K562 (cell line): ENCODE results near the gene CNIH3. TPM values are rescaled to one million over a fixed set of nuclear protein-coding genes. Genes with fewer than 3 reads are reported as not detected.

Experiments used
- ATAC-seq: fragments of 200-7000 bp; cut with Tn5 transposase; 3 replicates; pipeline ENCODE4 v1.9.1; 2020; ENCODE audit warnings: moderate library complexity
- BruUV-seq: library from RNA; stranded (reverse); fragments of 400-500 nt; replicated peaks from 2 replicates; lab custom pipeline; 2021; lab: Mats Ljungman, UMichigan
- CTCF ChIA-PET: fragments of 300-600 bp; formaldehyde crosslinking; extraction: SDS; loops from one replicate; lab custom pipeline; 2021; ENCODE audit warnings: low intra/inter-chr PET ratio; lab: Yijun Ruan, JAX
- POLR2A ChIA-PET: fragments of 300-600, 350-650 bp; sonication (Branson Sonifier 250); formaldehyde crosslinking; extraction: SDS; loops from one replicate; lab custom pipeline; 2021; ENCODE audit warnings: antibody characterized with exemption, inconsistent platforms; lab: Yijun Ruan, JAX
- DNase-seq, 4 experiments: peaks; one replicate each; pipeline versions ENCODE4 v3.0.0 to v3.0.0-alpha.2; 2011 to 2018; ENCODE audit warnings: low spot score in 3 of 4, mixed read lengths in 3 of 4; ENCODE audit errors: extremely low read depth in 1 of 4
- FAIRE-seq: peaks from 2 replicates; lab custom pipeline; 2011; peaks lifted over from hg19 to GRCh38; lab: Jason Lieb, UNC
- H2AFZ ChIP-seq: 2 replicates; pipeline ENCODE4 v1.6.0; 2011; ENCODE audit warnings: low read depth, low read length, control low read depth, inconsistent platforms
- H3K27ac ChIP-seq: fragments of 200-600 bp; 3 replicates; pipeline ENCODE4 v1.8.0; 2011; ENCODE audit warnings: low read depth, mild to moderate bottlenecking, control low read depth, inconsistent platforms, low read length, moderate library complexity, mixed read lengths; ENCODE audit errors: extremely low read depth
- H3K27me3 ChIP-seq, 2 experiments: fragments of 300-600 bp in 1 of 2; 2 replicates in 1 of 2; 3 replicates in 1 of 2; pipeline versions ENCODE4 v1.6.0 to v1.8.0; 2011; ENCODE audit warnings: inconsistent platforms in 2 of 2, low read length in 2 of 2, mild to moderate bottlenecking in 1 of 2, mixed read lengths in 1 of 2, moderate library complexity in 1 of 2; ENCODE audit not compliant: control insufficient read depth in 2 of 2, insufficient read depth in 2 of 2
- H3K36me3 ChIP-seq: fragments of 300-600 bp; 3 replicates; pipeline ENCODE4 v1.8.0; 2011; ENCODE audit warnings: mild to moderate bottlenecking, low read length, inconsistent platforms; ENCODE audit not compliant: control insufficient read depth, insufficient read depth
- H3K4me1 ChIP-seq, 2 experiments: fragments of 200-600 bp in 1 of 2; replicated peaks in 1 of 2; 2 replicates in 1 of 2; 3 replicates in 1 of 2; pipeline versions ENCODE4 v1.5.1 to v1.8.0; 2011; ENCODE audit warnings: inconsistent platforms in 2 of 2, low read length in 2 of 2, mild to moderate bottlenecking in 1 of 2, mixed read lengths in 1 of 2, moderate library complexity in 1 of 2; ENCODE audit not compliant: control insufficient read depth in 2 of 2, insufficient read depth in 2 of 2
- H3K4me2 ChIP-seq: 2 replicates; pipeline ENCODE4 v1.6.1; 2011; ENCODE audit warnings: low read length, control low read depth, inconsistent platforms, mixed read lengths; ENCODE audit not compliant: insufficient read depth
- H3K4me3 ChIP-seq: fragments of 200-600 bp; sonication (generic), shearing (Covaris generic); 2 replicates; pipeline ENCODE4 v1.5.1; 2016; ENCODE audit warnings: control low read depth, inconsistent platforms
- H3K79me2 ChIP-seq: fragments of 200-600 bp; 3 replicates; pipeline ENCODE4 v1.8.0; 2011; ENCODE audit warnings: low read length, inconsistent platforms; ENCODE audit not compliant: control insufficient read depth, insufficient read depth
- H3K9ac ChIP-seq, 2 experiments: 2 replicates each; pipeline versions ENCODE4 v1.6.0 to v1.6.1; 2011; ENCODE audit warnings: low read depth in 2 of 2, low read length in 2 of 2, control low read depth in 1 of 2, inconsistent platforms in 1 of 2, mild to moderate bottlenecking in 1 of 2, mixed read lengths in 1 of 2; ENCODE audit not compliant: insufficient read depth in 1 of 2
- H3K9me1 ChIP-seq: one replicate; pipeline ENCODE4 v1.6.0; 2011; ENCODE audit warnings: inconsistent platforms, mild to moderate bottlenecking, low read length, moderate library complexity; ENCODE audit not compliant: control insufficient read depth, insufficient read depth
- H3K9me3 ChIP-seq: replicated peaks from 2 replicates; pipeline ENCODE4 v1.5.1; 2011; ENCODE audit warnings: low read depth, low read length, inconsistent platforms; ENCODE audit not compliant: control insufficient read depth, insufficient read depth
- H4K20me1 ChIP-seq: replicated peaks from 2 replicates; pipeline ENCODE4 v1.6.1; 2011; ENCODE audit warnings: low read length, inconsistent platforms, mixed read lengths; ENCODE audit not compliant: control insufficient read depth, insufficient read depth
- CREB3 ChIP-seq: fragments of 450-650 bp; conservative IDR thresholded peaks from 2 replicates; pipeline ENCODE4 v1.6.1; 2016; ENCODE audit warnings: missing genetic modification characterization, low read depth, mild to moderate bottlenecking, missing compliant biosample characterization, moderate library complexity
- E2F6 ChIP-seq, 2 experiments: IDR thresholded peaks; 2 replicates each; pipeline ENCODE4 v1.6.1; 2011; ENCODE audit warnings: borderline replicate concordance in 1 of 2, control low read depth in 1 of 2, low read depth in 1 of 2, low read length in 1 of 2, mild to moderate bottlenecking in 1 of 2, mixed read lengths in 1 of 2, moderate library complexity in 1 of 2; ENCODE audit not compliant: insufficient read depth in 1 of 2, insufficient read length in 1 of 2, poor library complexity in 1 of 2, severe bottlenecking in 1 of 2; ENCODE audit errors: extremely low read depth in 1 of 2
- GTF2B ChIP-seq: IDR thresholded peaks from 2 replicates; pipeline ENCODE4 v1.6.1; 2011; ENCODE audit not compliant: insufficient read length; ENCODE audit errors: extremely low read depth
- HCFC1 ChIP-seq: IDR thresholded peaks from 2 replicates; pipeline ENCODE4 v1.6.1; 2012; ENCODE audit warnings: low read depth, low read length, improper control_type of control experiment
- HINFP ChIP-seq: fragments of 450-650 bp; conservative IDR thresholded peaks from 2 replicates; pipeline ENCODE4 v1.6.1; 2016; ENCODE audit warnings: missing genetic modification characterization, low read depth, mild to moderate bottlenecking, control low read depth, missing compliant biosample characterization
- HNRNPUL1 ChIP-seq: fragments of 200-400 bp; formaldehyde crosslinking; IDR thresholded peaks from 2 replicates; pipeline ENCODE4 v1.6.1; 2017; ENCODE audit warnings: low read length
- KAT2B ChIP-seq: IDR thresholded peaks from one replicate; pipeline ENCODE4 v1.6.1; 2012; ENCODE audit warnings: low read depth, mild to moderate bottlenecking, control low read depth, inconsistent platforms, low read length, moderate library complexity
- MEF2D ChIP-seq: conservative IDR thresholded peaks from 2 replicates; pipeline ENCODE4 v1.6.1; 2016; ENCODE audit warnings: low read depth, missing genetic modification characterization, missing compliant biosample characterization
- MEIS2 ChIP-seq: fragments of 450-650 bp; IDR thresholded peaks from 2 replicates; pipeline ENCODE4 v1.6.1; 2014; ENCODE audit warnings: mild to moderate bottlenecking; ENCODE audit not compliant: partially characterized antibody
- NCOA1 ChIP-seq: fragments of 450-650 bp; IDR thresholded peaks from 2 replicates; pipeline ENCODE4 v1.6.1; 2016; ENCODE audit warnings: low read depth
- POLR3A ChIP-seq: IDR thresholded peaks from 2 replicates; pipeline ENCODE4 v1.6.1; 2011; ENCODE audit warnings: borderline replicate concordance, mild to moderate bottlenecking, moderate library complexity; ENCODE audit not compliant: insufficient read length, insufficient read depth; ENCODE audit errors: extremely low read depth
- PPARD ChIP-seq: fragments of 250-450 bp; sonication (Bioruptor Pico); IDR thresholded peaks from 2 replicates; pipeline ENCODE4 v1.8.0; 2022; ENCODE audit warnings: inconsistent platforms, mild to moderate bottlenecking, moderate library complexity
- SPI1 ChIP-seq: IDR thresholded peaks from 2 replicates; pipeline ENCODE4 v1.6.1; 2011; ENCODE audit warnings: low read depth, low read length, control low read depth, borderline replicate concordance
- SRSF1 ChIP-seq: fragments of 200-400 bp; formaldehyde crosslinking; IDR thresholded peaks from 2 replicates; pipeline ENCODE4 v1.6.1; 2017; ENCODE audit warnings: mild to moderate bottlenecking, low read depth, low read length, moderate library complexity
- ZBTB8A ChIP-seq: fragments of 450-650 bp; IDR thresholded peaks from 2 replicates; pipeline ENCODE4 v1.6.1; 2018; ENCODE audit warnings: mild to moderate bottlenecking, moderate library complexity; ENCODE audit not compliant: partially characterized antibody
- ZNF57 ChIP-seq: fragments of 450-650 bp; formaldehyde crosslinking; IDR thresholded peaks from 2 replicates; pipeline ENCODE4 v1.4.0; 2020; ENCODE audit warnings: mild to moderate bottlenecking, moderate library complexity
- ZNF780A ChIP-seq: fragments of 250-450 bp; sonication (Bioruptor Pico); IDR thresholded peaks from 2 replicates; pipeline ENCODE4 v1.5.0; 2021; ENCODE audit warnings: mild to moderate bottlenecking
- WGBS: fragments of 100-300 bp; shearing (Covaris generic); methylation state at CpG from one replicate; pipeline ENCODE4 v1.1.6; 2016; ENCODE audit warnings: low coverage, mixed read lengths; ENCODE audit not compliant: insufficient coverage; ENCODE audit errors: missing lambda C conversion rate; 5-methylcytosine and 5-hydroxymethylcytosine counted together
- in situ Hi-C: fragments of 300-500 bp; cut with MboI; formaldehyde crosslinking; loops from 4 replicates; pipeline ENCODE4 v1.15.0; 2018; ENCODE audit warnings: inconsistent platforms, mixed read lengths
- intact Hi-C: fragments of 100-400 bp; cut with micrococcal nuclease; formaldehyde crosslinking; loops from 2 replicates; pipeline ENCODE4 v1.14.2; 2022
- polyA plus RNA-seq, 8 experiments: library from polyadenylated mRNA; depleted of rRNA in 4 of 8; stranded (reverse) in 5 of 8; unstranded in 3 of 8; fragments of >200 nt; fragmentation: Nextera tagmentation in 2 of 8; fragmentation: Illumina TruSeq in 1 of 8; extraction: Ambion mirVana in 2 of 8; extraction: Trizol in 1 of 8; gene quantifications; 2 replicates each; pipeline versions ENCODE4 v1.2.1 to v1.2.3, GENCODE V29; 2011 to 2014; ENCODE audit warnings: inconsistent platforms in 1 of 8, missing spikeins in 1 of 8
- total RNA-seq, 7 experiments: library from RNA; depleted of rRNA in 6 of 7; stranded (reverse); fragments of >200 nt in 6 of 7; fragmentation: Illumina TruSeq in 2 of 7; extraction: Trizol in 2 of 7; gene quantifications; 2 replicates each; pipeline versions ENCODE4 v1.2.1 to v1.2.3, GENCODE V29; 2011 to 2021; ENCODE audit warnings: low replicate concordance in 1 of 7

Gene CNIH3
- total and polyA plus RNA-seq, 9 of the 15 experiments (the other 6 are each of a cell fraction or from before 2014, with no cell fraction given): 0.14 to 1.8 (median 0.79) TPM

GRCh38 chr1:224767676-224768075 is 151.6 kb downstream of the CNIH3 start (continued):
- no peak for TF ChIP-seq E2F6 (IDR thresholded peaks at IDR 0.05; ENCODE audit: borderline replicate concordance in 1 of 2, extremely low read depth in 1 of 2, insufficient read depth in 1 of 2, insufficient read length in 1 of 2, low read depth in 1 of 2, low read length in 1 of 2, poor library complexity in 1 of 2, severe bottlenecking in 1 of 2)
- TF ChIP-seq MEF2D (tag): no peak

- Histone ChIP-seq H3K4me3 (no peak overlapping the region), H2AFZ (no peak overlapping the region), H3K4me1 (no peaks in the 10 kb centered on the region), H3K4me2 (no peak overlapping the region), H3K9ac (no peak overlapping the region), H3K36me3 (no peaks in the 10 kb centered on the region), H3K79me2 (no peaks in the 10 kb centered on the region), H3K27me3 (peaks cover 10 to 14% of the 10 kb centered on the region in 2 experiments; a peak in 4 of 5 replicates), H3K9me3 (no peaks in the 10 kb centered on the region), H4K20me1 (no peaks in the 10 kb centered on the region), H3K27ac (no peak overlapping the region), H3K9me1 (peaks cover under 1% of the 10 kb centered on the region)
- intact Hi-C loops (no loop called here), in situ Hi-C loops (no loop called here)
- POLR2A ChIA-PET: interaction anchor here (1.8 kb wide), 1 partner anchor 13 kb away, joined by 3 read pairs; no protein-coding TSS in a partner anchor
- FAIRE-seq (no peak), ATAC-seq (no peak), DNase-seq (no peak)
- no TSS peak for BruUV-seq
- WGBS: 0% methylated on average over 6 of the region's 6 CpGs
- CTCF ChIA-PET: no interaction called here
- TF ChIP-seq POLR3A: no peak
- TF ChIP-seq ZNF57 (CRISPR knock-in tag): no peak
- TF ChIP-seq HNRNPUL1: no peak
- no peak for TF ChIP-seq SPI1
- no peak for TF ChIP-seq CREB3
- TF ChIP-seq KAT2B: no peak
- no peak for TF ChIP-seq HINFP (tag)
- no peak for TF ChIP-seq SRSF1
- no peak for TF ChIP-seq MEIS2
- TF ChIP-seq NCOA1: no peak
- no peak for TF ChIP-seq PPARD
- TF ChIP-seq GTF2B: no peak
- TF ChIP-seq HCFC1: no peak
- no peak for TF ChIP-seq ZBTB8A
- TF ChIP-seq ZNF780A (CRISPR knock-in tag): no peak
These were observed 152.9 kb downstream of the CNIH3 start for GRCh38 chr1:224768971-224769370.
